Naive thymus-derived CD8-positive, alpha-beta T cell (primary cell): ENCODE results near the gene OVOL2. TPM values are rescaled to one million over a fixed set of nuclear protein-coding genes. Genes with fewer than 3 reads are reported as not detected.

Experiments used
- ATAC-seq, 2 donors: fragments of 150-1000 bp; cut with Tn5 transposase in 1 of 2; sonication (Bioruptor Pico), chemical (Tn5 transposase) in 1 of 2; 1 replicate in 1 of 2; 2 replicates in 1 of 2; pipeline ENCODE4 v1.10.0; 2021; ENCODE audit warnings: mild to moderate bottlenecking in 2 of 2, moderate library complexity in 2 of 2
- POLR2A ChIA-PET: fragments of 350-600 bp; sonication (Branson Sonifier 250); formaldehyde crosslinking; loops from one replicate; lab custom pipeline; 2021; ENCODE audit warnings: antibody characterized with exemption; lab: Charles Lee
- DNase-seq, 10 donors: peaks; one replicate each; pipeline versions ENCODE4 v3.0.0 to v3.0.0-alpha.2; 2020 to 2022
- H3K27ac Mint-ChIP-seq, 10 donors: one replicate each; pipeline ENCODE4 v1.8.0; 2020 to 2022; ENCODE audit warnings: mild to moderate bottlenecking in 10 of 10, mixed read lengths in 10 of 10, moderate library complexity in 4 of 10, inconsistent platforms in 1 of 10
- H3K27me3 Mint-ChIP-seq, 5 donors: one replicate each; pipeline ENCODE4 v1.8.0; 2021 to 2022; ENCODE audit warnings: mixed read lengths in 5 of 5
- H3K36me3 Mint-ChIP-seq, 3 donors: one replicate each; pipeline ENCODE4 v1.8.0; 2020 to 2022; ENCODE audit warnings: mixed read lengths in 3 of 3, mild to moderate bottlenecking in 2 of 3, inconsistent platforms in 1 of 3
- H3K4me1 Mint-ChIP-seq, 4 donors: one replicate each; pipeline ENCODE4 v1.8.0; 2021 to 2022; ENCODE audit warnings: mixed read lengths in 4 of 4
- H3K4me3 Mint-ChIP-seq, 10 donors: one replicate each; pipeline ENCODE4 v1.8.0; 2020 to 2022; ENCODE audit warnings: mild to moderate bottlenecking in 10 of 10, mixed read lengths in 10 of 10, moderate library complexity in 6 of 10, inconsistent platforms in 1 of 10
- H3K9me3 Mint-ChIP-seq, 9 donors: one replicate each; pipeline ENCODE4 v1.8.0; 2020 to 2022; ENCODE audit warnings: mixed read lengths in 9 of 9, mild to moderate bottlenecking in 3 of 9, inconsistent platforms in 1 of 9, moderate library complexity in 1 of 9
- polyA plus RNA-seq, 3 donors: library from polyadenylated mRNA; unstranded; fragments of 300-500 nt; fragmentation: Illumina TruSeq; gene quantifications; one replicate each; pipeline ENCODE4 v1.2.3, GENCODE V29; 2021
- total RNA-seq, 8 experiments: library from RNA in 2 of 8; stranded (reverse) in 2 of 8; gene quantifications; one replicate each; pipeline ENCODE4 v1.2.3 and lab custom pipeline; 2021 to 2026

Gene OVOL2
- total and polyA plus RNA-seq, 5 experiments from 2014 or later: not detected

GRCh38 chr20:18005170-18005989, 52.3 kb downstream of the OVOL2 start:
- H3K4me1 Mint-ChIP-seq: peaks cover 0 to 17% (median 0%) of the 10 kb centered on the region in 4 donors
- no peaks in the 10 kb centered on the region for H3K36me3 Mint-ChIP-seq
- H3K27me3 Mint-ChIP-seq: peaks cover 0 to 4% (median 0%) of the 10 kb centered on the region in 5 donors
- POLR2A ChIA-PET: no interaction called here
- ATAC-seq (no peak), DNase-seq (no peak)
- H3K9me3 Mint-ChIP-seq: no peaks in the 10 kb centered on the region
- peak overlapping the region in 1 of 10 donors; percentile 2 for H3K4me3 Mint-ChIP-seq
- peak overlapping the region in 1 of 10 donors; percentile 57 for H3K27ac Mint-ChIP-seq

- ATAC-seq (no peak), DNase-seq (no peak)
- POLR2A ChIA-PET: no interaction called here
These were observed 53.2 kb downstream of the OVOL2 start for GRCh38 chr20:18004384-18005031.

GRCh38 chr20:18003897-18004296, 53.8 kb downstream of the OVOL2 start:
- Mint-ChIP-seq H3K9me3 (no peaks in the 10 kb centered on the region), H3K27me3 (peaks cover 2 to 9% (median 5%) of the 10 kb centered on the region in 5 donors), H3K27ac (peak overlapping the region in 2 of 10 donors; percentile 8 to 58), H3K36me3 (no peaks in the 10 kb centered on the region), H3K4me1 (peaks cover 0 to 17% (median 0%) of the 10 kb centered on the region in 4 donors), H3K4me3 (no peak overlapping the region)
- DNase-seq (no peak), ATAC-seq (no peak)
- POLR2A ChIA-PET: no interaction called here

More at GRCh38 chr20:18004384-18005031, 53.2 kb downstream of the OVOL2 start:
- Mint-ChIP-seq H3K4me3 (no peak overlapping the region), H3K36me3 (no peaks in the 10 kb centered on the region), H3K9me3 (no peaks in the 10 kb centered on the region), H3K4me1 (peaks cover 0 to 17% (median 0%) of the 10 kb centered on the region in 4 donors), H3K27me3 (peaks cover 2 to 5% (median 2%) of the 10 kb centered on the region in 5 donors), H3K27ac (peak overlapping the region in 1 of 10 donors; percentile 58)

DNA sequence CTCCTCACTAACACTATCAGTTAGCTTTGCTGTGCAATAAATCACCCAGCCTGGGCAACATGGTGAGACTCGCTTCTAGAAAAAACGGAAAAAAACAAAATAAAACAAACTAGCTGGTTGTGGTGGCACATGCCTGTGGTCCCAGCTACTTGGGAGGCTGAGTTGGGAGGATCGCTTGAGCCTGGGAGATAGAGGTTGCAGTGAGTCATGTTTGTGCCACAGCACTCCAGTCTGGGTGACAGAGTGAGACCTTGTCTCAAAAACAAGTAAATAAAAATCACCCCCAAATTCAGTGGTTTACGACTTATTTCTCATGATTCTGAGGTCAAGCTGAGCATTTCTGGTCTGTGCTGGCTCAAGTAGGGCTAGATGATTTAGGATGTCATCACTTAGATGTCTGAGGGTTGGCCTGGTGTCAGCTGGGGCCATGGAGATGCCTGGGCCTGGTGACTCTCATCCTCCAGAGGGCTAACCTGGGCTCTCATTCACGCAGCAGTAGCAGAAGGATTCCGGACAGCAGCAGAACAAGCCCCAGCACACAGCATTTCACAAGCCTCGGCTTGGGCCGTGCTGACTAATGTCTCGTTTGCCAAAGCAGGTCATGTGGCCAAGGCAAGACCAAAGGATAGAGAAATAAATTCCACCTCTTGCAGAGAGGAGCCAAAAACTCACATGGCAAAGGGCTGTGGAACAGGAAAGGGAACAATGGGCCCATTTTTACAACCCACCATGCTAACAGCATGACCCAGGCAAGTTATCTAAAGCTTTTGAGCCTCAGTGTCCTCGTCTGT, 56.4 kb downstream of the OVOL2 start:
- POLR2A ChIA-PET: interaction anchor here (0.7 kb wide), 1 partner anchor 30 kb away, joined by 4 read pairs; no protein-coding TSS in a partner anchor
- peaks cover 4 to 28% (median 17%) of the 10 kb centered on the region in 5 donors for H3K27me3 Mint-ChIP-seq
- H3K4me3 Mint-ChIP-seq: no peak overlapping the region
- H3K4me1 Mint-ChIP-seq: peaks cover 0 to 24% (median under 1%) of the 10 kb centered on the region in 4 donors
- ATAC-seq (no peak), DNase-seq (no peak)
- no peaks in the 10 kb centered on the region for H3K36me3 Mint-ChIP-seq
- H3K9me3 Mint-ChIP-seq: no peaks in the 10 kb centered on the region
- no peak overlapping the region for H3K27ac Mint-ChIP-seq

GRCh38 chr20:17999566-17999965, 58.1 kb downstream of the OVOL2 start:
- ATAC-seq: no peak
- Mint-ChIP-seq H3K4me3 (no peak overlapping the region), H3K9me3 (peaks cover 0 to 1% (median 0%) of the 10 kb centered on the region in 9 donors), H3K27ac (no peak overlapping the region), H3K27me3 (peaks cover 14 to 45% (median 24%) of the 10 kb centered on the region in 5 donors), H3K4me1 (peaks cover 5 to 23% (median 6%) of the 10 kb centered on the region in 4 donors), H3K36me3 (no peaks in the 10 kb centered on the region)
- POLR2A ChIA-PET: no interaction called here
- DNase-seq: no peak

- Mint-ChIP-seq H3K36me3 (no peaks in the 10 kb centered on the region), H3K27me3 (peaks cover 14 to 57% (median 27%) of the 10 kb centered on the region in 5 donors), H3K9me3 (peaks cover 0 to 1% (median 0%) of the 10 kb centered on the region in 9 donors), H3K4me3 (no peak overlapping the region), H3K4me1 (peaks cover 5 to 14% (median 6%) of the 10 kb centered on the region in 4 donors), H3K27ac (no peak overlapping the region)
- ATAC-seq: no peak
- POLR2A ChIA-PET: no interaction called here
- DNase-seq: no peak
These were observed 59.3 kb downstream of the OVOL2 start for GRCh38 chr20:17998446-17998845.

DNA sequence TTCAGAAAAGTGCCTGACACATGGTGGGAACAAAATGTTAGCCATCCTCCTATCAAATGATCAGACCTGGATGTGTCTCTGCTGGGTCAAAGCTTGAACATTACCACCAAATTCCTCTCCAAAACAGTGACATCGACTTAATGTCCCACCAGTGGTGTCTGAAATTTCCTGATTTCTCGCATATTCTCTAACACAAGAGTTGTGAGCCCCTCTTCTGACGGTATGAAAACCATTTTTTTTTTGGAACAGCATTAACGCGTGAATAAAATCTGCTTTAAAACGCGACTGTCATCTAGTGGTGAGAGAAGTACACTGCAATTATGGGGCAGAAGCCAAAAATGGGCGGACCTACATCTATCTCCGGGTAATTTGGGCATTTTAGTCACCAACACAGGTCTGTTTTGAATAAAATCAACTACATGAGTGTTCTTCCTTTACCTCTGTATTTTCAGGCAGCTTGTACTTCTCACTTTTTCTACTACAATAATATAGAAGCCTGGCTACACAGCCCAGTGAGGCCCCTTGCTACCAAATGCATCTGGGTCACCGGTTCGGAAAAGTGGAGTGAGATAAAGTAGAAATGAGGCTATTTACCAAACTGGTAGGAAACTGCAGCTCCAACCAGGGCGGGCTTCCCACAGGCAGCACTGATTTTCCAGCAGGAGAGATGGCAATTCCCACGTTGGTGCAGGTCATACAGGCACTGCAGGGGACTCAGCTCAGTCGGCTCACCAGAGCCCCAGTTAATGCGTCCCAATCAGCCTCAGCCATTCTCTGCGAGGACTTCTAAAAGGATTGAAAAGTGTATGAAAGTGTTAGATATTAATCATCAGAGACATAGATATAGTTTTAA, 61.5 kb downstream of the OVOL2 start:
- no peak overlapping the region for H3K4me3 Mint-ChIP-seq
- peaks cover 0 to 3% (median 1%) of the 10 kb centered on the region in 3 donors for H3K36me3 Mint-ChIP-seq
- peaks cover 0 to 1% (median 0%) of the 10 kb centered on the region in 9 donors for H3K9me3 Mint-ChIP-seq
- H3K4me1 Mint-ChIP-seq: peaks cover 5 to 13% (median 6%) of the 10 kb centered on the region in 4 donors
- H3K27me3 Mint-ChIP-seq: peaks cover 14 to 74% (median 27%) of the 10 kb centered on the region in 5 donors
- DNase-seq (peak in 8 of 10 donors; percentile 8 to 73 (median 46)), ATAC-seq (peak; percentile 80 to 83)
- POLR2A ChIA-PET: interaction anchor here (0.7 to 1.4 kb wide), 3 partner anchors 35 to 492 kb away, joined by 5 read pairs; no protein-coding TSS in a partner anchor
- H3K27ac Mint-ChIP-seq: peak overlapping the region in 2 of 10 donors; percentile 3 to 31

DNA sequence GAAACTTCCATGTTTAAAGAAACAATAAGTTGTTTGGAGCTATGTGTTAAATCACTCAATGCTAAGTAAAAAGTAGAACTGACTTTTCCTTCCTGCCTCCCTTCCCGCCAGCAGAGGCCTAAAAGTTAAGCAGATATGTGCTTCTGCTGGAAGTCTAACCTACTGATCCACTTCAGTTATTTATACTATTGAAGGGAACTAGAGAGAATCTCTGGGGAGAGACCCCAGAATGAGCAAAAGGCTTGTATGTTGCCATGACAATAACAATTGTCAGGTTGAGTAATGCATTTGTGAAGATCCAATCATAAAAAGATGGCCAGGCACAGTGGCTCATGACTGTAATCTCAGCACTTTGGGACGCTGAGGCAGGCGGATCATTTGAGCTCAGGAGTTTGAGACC, 64.2 kb downstream of the OVOL2 start:
- H3K27ac Mint-ChIP-seq: no peak overlapping the region
- ATAC-seq (no peak), DNase-seq (no peak)
- H3K9me3 Mint-ChIP-seq: peaks cover 0 to 1% (median 0%) of the 10 kb centered on the region in 9 donors
- POLR2A ChIA-PET: no interaction called here
- peaks cover 5 to 15% (median 9%) of the 10 kb centered on the region in 4 donors for H3K4me1 Mint-ChIP-seq
- peaks cover 12 to 61% (median 20%) of the 10 kb centered on the region in 5 donors for H3K27me3 Mint-ChIP-seq
- H3K36me3 Mint-ChIP-seq: peaks cover 4 to 16% (median 7%) of the 10 kb centered on the region in 3 donors
- H3K4me3 Mint-ChIP-seq: no peak overlapping the region

- no peak for ATAC-seq
- Mint-ChIP-seq H3K9me3 (peaks cover 0 to 1% (median 0%) of the 10 kb centered on the region in 9 donors), H3K4me3 (no peak overlapping the region), H3K36me3 (peaks cover 4 to 18% (median 7%) of the 10 kb centered on the region in 3 donors), H3K4me1 (peaks cover 5 to 20% (median 14%) of the 10 kb centered on the region in 4 donors), H3K27me3 (peaks cover 12 to 56% (median 16%) of the 10 kb centered on the region in 5 donors), H3K27ac (no peak overlapping the region)
- no peak for DNase-seq
- POLR2A ChIA-PET: interaction anchor here (0.7 kb wide), 1 partner anchor 25 kb away, joined by 3 read pairs; no protein-coding TSS in a partner anchor
These were observed 64.7 kb downstream of the OVOL2 start for GRCh38 chr20:17992847-17993513.

- peaks cover 0 to 1% (median 0%) of the 10 kb centered on the region in 9 donors for H3K9me3 Mint-ChIP-seq
- peaks cover 11 to 22% (median 20%) of the 10 kb centered on the region in 4 donors for H3K4me1 Mint-ChIP-seq
- POLR2A ChIA-PET: no interaction called here
- no peak for ATAC-seq
- H3K27me3 Mint-ChIP-seq: peaks cover 10 to 48% (median 16%) of the 10 kb centered on the region in 5 donors
- H3K4me3 Mint-ChIP-seq: no peak overlapping the region
- no peak for DNase-seq
- H3K27ac Mint-ChIP-seq: peak overlapping the region in 1 of 10 donors; percentile 56
- H3K36me3 Mint-ChIP-seq: peaks cover 4 to 18% (median 7%) of the 10 kb centered on the region in 3 donors
These were observed 65.5 kb downstream of the OVOL2 start for GRCh38 chr20:17992224-17992637.
